ENCODE data around the gene UCHL5.

GRCh38 chr1:193025218-193025617 is 33.9 kb downstream of the UCHL5 start:
- TF ChIP-seq POLR2AphosphoS5 (IDR thresholded peaks at IDR 0.05; ENCODE audit: low read depth) (no peak), CTCF (IDR thresholded peaks at IDR 0.05; ENCODE audit: insufficient read depth, low read length) (no peak), REST (IDR thresholded peaks at IDR 0.05; ENCODE audit: insufficient replicate concordance, low read depth) (no peak), SPI1 (IDR thresholded peaks at IDR 0.05; ENCODE audit: borderline replicate concordance, low read depth) (no peak)
